22Rv1 (cell line): ENCODE data around the gene LBHD2.
"Not testable (repeated sequence)": the region's sequence is repeated elsewhere in the genome, so short reads cannot be mapped to it uniquely, and the experiment has no call there.

Experiments
- ZFX ChIP-seq: fragments of 450-650 bp; IDR thresholded peaks from 2 replicates; pipeline ENCODE4 v1.6.1; 2017; ENCODE audit warnings: antibody characterized with exemption, borderline replicate concordance
- TF ChIP-seq, protein P1 (sequence below): fragments of 450-650 bp; IDR thresholded peaks from 2 replicates; pipeline ENCODE4 v1.5.1; 2017; ENCODE audit warnings: mild to moderate bottlenecking

DNA sequence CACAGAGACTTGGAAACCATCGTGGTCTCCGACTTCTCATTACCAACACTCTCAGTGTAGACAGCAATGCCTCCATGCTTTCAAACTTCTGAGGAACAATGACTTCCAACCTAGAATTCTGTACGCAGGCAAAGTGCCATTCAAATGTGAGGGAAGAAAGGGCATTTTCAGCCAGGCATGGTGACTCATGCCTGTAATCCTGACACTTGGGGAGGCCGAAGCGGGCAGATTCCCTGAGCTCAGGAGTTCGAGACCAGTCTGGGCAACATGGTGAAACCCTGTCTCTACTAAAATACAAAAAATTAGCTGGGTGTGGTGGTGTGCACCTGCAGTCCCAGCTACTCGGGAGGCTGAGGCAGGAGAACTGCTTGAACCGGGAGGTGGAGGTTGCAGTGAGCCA, 36.6 kb upstream of the LBHD2 start:
- TF ChIP-seq, protein P1, sequence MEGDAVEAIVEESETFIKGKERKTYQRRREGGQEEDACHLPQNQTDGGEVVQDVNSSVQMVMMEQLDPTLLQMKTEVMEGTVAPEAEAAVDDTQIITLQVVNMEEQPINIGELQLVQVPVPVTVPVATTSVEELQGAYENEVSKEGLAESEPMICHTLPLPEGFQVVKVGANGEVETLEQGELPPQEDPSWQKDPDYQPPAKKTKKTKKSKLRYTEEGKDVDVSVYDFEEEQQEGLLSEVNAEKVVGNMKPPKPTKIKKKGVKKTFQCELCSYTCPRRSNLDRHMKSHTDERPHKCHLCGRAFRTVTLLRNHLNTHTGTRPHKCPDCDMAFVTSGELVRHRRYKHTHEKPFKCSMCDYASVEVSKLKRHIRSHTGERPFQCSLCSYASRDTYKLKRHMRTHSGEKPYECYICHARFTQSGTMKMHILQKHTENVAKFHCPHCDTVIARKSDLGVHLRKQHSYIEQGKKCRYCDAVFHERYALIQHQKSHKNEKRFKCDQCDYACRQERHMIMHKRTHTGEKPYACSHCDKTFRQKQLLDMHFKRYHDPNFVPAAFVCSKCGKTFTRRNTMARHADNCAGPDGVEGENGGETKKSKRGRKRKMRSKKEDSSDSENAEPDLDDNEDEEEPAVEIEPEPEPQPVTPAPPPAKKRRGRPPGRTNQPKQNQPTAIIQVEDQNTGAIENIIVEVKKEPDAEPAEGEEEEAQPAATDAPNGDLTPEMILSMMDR, result not testable (repeated sequence)
- TF ChIP-seq ZFX, result not testable (repeated sequence)
